GM21390 (cell line): Measurements from ENCODE around the gene RETN.
A peak's percentile ranks its signal among the peaks of the same experiment; 100 is the strongest.
"Not testable (repeated sequence)": the region's sequence is repeated elsewhere in the genome, so short reads cannot be mapped to it uniquely, and the experiment has no call there.

Source experiments
- ATAC-seq: cut with Tn5 transposase; IDR thresholded peaks from one replicate; pipeline ENCODE4 v1.9.1; 2021; ENCODE audit not compliant: unreplicated experiment

Gene RETN

DNA sequence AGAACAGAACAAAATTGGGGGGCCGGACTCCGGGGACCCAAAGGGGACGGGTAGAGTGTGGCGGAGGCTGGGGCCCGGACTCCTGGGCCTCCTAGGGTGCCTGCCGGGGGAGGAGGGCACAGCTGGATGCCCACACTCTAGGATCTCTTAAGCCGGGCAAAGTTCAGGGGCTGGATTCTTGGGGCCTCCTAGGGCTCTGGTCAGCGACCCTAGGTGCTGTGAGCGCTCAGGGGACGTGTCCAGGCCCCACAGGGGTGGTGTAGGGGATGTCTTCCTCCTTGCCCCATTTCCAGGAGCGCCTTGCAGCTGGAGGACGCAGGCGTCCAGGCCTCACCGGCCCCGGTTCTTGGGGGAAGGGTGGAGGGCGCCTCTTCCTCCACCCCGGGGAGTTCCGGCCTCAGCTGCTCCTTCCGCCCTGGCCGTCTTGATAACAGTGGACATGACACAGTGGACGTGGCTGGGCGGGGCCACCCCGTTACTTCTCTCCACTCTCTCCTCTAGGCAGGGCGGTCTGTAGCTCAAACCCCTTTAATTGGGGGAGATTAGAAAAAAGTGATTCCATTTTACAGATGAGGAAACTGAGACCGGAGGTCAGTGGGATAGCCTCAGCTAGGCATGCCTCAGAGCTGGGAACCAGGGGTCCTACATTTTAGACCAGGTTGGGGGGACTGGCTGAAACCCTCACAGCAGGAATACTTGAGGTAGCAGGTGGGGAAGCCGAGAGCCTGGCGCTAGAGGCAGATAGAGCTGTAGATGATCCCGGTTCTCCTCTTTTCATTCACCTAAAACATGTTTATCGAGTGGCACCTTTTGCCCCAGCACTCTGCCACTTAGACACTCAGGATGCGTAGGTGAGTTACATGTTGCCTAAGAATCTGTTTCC, 31.2 kb upstream of the RETN start:
- peak; percentile 24 for ATAC-seq

DNA sequence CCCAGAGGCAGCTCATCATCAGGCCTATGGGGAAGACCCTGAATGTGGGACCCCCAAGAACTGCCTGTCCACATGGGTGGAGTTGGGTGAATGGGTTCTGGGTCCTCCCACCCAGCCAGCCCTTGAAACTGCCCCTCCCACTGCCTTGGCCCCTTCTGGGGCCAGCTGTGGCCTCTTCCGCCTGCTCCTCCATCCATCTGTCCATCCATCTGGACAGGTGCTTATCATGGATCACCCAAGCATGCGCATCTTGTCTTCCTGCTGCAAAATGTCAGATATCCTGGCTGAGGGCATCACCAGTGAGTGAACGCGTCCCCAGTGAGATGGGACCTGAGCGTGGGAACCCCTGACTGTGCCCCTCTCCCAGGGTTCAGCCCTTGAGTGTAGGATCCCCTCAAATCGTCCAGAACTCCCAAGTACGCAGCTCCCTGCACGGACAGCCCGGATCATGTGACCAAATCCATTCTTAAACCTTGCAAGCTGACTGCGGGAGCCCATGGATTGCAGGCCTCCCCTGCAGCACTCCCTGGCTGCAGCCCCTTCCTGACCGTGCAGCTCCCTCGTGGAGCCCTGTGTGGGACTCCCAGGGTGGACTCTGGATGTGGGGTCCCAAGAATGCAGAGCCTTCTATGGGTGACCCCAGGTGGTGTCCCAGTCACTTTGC, 29.9 kb upstream of the RETN start:
- no peak for ATAC-seq

GRCh38 chr19:7639863-7640348, 28.9 kb upstream of the RETN start:
- ATAC-seq: no peak

GRCh38 chr19:7640803-7641202, 28.0 kb upstream of the RETN start:
- no peak for ATAC-seq

DNA sequence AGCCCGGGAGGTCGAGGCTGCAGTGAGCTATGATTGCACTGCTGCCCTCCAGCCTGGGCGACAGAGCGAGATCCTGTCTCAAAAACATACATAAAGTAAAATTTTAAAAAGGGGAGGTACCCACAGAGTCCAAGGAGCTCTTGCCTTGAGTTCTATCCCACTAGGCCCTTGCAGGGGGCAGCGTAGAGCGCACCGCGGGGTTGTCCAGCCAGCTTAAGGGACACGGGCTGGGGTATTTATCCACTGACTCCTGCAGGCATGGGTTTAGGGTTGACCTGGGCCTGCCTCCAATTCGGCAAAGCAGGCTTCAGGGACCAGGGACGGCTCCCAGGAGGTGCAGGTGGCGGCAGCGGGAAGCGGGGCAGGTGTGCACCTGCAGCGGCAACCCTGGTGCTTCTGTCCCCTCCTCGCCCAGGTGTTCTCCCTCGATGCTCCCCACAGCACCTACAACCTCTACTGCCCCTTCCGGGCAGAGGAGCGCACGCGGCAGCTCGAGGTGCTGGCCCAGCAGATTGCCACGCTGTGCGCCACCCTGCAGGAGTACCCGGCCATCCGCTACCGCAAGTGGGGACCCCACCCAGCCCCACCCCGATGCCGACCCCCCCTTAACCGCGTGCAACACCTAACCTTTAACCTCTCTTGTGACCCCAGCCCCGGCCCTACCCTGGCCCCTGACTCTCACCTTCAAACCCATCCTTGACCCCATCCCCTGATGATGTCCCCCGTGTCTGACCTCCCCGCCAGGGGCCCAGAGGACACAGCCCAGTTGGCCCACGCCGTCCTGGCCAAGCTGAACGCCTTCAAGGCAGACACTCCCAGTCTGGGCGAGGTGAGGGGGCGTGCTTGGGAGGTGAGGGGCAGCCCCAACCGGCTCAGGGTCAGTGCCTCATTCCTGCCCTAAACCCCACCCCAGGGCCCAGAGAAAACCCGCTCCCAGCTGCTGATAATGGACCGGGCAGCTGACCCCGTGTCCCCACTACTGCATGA, 27.3 kb upstream of the RETN start:
- no peak for ATAC-seq

GRCh38 chr19:7642295-7643030, 26.4 kb upstream of the RETN start:
- ATAC-seq: no peak

- ATAC-seq: no peak
These were observed 25.8 kb upstream of the RETN start for GRCh38 chr19:7643031-7643415.

DNA sequence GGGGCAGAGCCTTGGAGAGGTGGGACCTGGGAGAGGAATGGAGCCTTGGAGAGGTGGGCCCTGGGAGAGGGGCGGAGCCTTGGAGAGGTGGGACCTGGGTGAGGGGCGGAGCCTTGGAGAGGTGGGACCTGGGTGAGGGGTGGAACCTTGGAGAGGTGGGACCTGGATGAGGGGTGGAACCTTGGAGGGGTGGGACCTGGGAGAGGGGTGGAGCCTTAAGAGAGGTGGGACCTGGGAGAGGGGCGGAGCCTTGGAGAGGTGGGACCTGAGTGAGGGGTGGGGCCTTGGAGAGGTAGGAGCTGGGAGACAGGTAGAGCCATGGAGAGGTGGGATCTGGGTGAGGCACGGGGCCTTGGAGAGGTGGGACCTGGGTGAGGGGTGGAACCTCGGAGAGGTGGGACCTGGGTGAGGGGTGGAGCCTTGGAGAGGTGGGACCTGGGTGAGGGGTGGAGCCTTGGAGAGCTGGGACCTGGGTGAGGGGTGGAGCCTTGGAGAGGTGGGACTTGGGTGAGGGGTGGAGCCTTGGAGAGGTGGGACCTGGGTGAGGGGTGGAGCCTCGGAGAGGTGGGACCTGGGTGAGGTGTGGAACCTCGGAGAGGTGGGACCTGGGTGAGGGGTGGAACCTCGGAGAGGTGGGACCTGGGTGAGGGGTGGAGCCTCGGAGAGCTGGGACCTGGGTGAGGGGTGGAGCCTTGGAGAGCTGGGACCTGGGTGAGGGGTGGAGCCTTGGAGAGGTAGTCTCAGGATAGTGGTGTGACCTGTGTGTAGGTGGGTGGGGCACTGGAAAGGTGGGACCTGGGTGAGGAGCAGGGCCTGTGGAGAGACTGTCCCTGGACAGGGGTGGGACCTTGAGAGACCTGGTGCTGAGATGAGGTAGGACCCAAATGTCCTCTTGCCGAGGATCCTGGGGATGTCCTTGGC, 25.0 kb upstream of the RETN start:
- not testable (repeated sequence) for ATAC-seq

DNA sequence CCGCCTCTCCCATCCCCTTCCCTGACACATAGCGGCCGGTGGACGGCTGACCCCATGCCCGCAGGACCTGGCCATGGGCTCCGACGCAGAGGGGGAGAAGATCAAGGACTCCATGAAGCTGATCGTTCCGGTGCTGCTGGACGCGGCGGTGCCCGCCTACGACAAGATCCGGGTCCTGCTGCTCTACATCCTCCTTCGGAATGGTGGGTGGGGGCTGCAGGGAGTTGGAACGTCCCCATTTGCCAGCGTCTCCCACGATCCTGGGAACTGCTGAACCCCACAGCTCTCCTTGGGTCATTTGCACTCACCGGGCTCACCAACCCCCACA, 24.3 kb upstream of the RETN start:
- no peak for ATAC-seq

GRCh38 chr19:7645163-7645562, 23.7 kb upstream of the RETN start:
- ATAC-seq: no peak

GRCh38 chr19:7645656-7646425, 23.0 kb upstream of the RETN start:
- no peak for ATAC-seq

GRCh38 chr19:7646426-7646700, 22.5 kb upstream of the RETN start:
- ATAC-seq: no peak

GRCh38 chr19:7647156-7647555, 21.7 kb upstream of the RETN start:
- no peak for ATAC-seq

DNA sequence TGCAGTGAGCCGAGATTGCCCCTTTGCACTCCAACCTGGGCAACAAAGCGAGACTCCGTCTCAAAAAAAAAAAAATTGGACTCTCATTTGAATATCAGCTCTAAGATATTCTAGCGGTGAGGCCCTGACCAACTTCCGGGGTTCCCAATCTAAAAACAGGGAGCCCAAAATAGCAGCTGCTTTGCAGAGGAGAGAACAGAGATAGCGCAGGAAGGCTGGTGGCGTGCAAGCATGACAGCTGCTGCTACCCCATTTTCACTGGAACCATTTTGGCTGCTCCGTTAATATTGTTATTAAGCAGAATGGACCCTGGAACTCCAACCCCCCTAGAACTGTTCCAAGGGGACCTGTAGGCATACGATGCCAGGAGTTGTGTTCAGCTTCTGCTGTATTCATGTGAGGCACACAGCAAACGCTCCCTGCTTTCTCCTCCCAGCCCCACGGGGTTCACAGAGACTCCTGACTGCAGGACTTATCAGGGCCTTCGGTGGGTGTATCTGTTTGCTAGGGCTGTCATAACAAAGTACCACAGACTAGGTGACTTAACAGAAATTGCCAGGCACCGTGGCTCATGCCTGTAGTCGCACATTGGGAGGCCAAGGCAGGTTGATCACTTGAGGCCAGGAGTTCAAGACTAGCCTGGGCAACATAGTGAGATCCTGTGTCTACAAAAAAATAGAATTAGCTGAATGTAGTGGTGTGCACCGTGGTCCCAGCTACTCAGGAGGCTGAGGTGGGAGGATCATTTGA, 20.4 kb upstream of the RETN start:
- no peak for ATAC-seq

DNA sequence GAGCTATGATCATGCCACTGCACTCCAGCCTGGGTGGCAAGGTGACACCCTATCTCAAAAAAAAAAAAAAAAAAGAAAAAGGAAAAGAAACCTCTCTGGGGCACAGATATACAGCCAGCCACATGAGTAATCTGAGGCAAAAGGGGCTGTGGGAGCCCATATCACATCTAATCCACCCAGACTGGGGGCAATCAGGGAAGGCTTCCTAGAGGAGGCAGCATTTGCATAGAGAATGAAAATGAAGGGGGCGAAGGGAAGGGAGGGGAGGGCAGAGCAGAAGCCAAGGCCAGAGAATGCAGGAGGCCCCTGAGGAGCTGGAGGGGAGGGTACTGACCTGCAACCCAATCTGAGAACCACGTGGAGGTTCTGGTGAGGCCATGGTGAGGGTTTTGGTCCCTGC, 18.7 kb upstream of the RETN start:
- ATAC-seq: no peak

DNA sequence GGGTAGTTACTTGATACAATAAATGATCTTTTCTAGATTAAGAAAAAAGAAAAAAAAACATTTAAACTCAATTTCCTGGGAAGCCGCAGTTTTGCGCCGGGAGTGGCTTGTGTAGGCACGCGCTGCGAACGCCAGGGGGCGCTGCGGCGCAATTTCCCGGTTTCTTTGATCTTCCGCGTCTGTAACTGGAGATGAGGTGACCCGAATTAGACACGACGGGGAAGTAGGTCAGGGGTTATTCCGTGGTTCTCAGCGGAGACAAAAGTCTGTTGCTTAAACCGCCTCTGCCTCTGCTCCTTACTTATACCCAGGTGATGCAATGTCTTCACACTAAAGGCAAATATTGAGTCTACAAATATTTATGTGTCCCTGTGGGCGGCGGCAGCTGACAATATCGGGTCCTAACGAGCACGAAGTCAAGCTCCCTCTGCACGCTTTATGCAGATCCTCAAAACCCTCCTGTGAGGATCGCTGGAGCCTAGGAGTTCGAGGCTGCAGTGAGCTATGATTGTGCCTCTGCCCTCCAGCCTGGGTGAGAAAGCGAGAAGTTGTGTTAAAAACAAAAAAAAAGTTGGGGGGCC, 16.7 kb upstream of the RETN start:
- no peak for ATAC-seq

DNA sequence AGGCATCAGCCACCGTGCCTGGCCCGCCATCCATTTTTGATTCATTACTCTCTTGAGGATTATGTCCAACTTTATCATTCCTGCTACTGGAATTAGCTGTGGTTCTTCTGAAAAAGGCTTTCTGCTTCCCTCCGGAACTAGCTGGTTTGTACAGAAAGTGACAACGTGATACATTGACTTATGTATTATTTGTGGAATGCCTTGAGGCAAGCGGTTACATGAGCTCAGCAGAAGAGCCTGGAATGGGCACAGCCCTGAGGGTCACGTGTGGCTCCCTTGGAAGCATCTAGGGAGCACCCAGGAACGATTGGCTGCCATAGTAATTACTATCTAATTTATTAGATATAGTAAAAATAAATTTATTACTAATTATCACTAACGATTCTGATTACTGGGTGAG, 14.4 kb upstream of the RETN start:
- no peak for ATAC-seq

DNA sequence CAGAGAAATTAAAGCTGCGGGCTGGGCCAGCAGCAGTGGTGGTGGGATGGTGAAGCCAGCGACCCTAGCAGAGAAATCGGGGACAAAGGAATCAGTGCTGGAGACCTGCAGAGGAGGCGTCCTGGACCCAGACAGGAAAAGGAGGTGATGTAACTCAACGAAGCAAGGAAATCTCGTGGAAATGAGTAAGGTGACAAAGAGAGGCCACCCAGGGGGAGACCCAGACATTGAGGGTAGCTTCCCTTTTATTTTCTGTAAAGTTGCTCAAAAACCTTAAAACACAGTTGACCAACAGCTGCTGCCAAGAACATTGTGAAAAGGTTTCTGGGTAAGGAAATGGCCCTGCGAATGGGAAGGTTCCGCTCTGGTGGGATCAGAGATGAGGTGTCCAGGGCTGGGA, 13.3 kb upstream of the RETN start:
- no peak for ATAC-seq
